ENCODE results near the gene CDH19.

CDH19 gene
- 0 reads per million in 2 donors for total RNA-seq

DNA sequence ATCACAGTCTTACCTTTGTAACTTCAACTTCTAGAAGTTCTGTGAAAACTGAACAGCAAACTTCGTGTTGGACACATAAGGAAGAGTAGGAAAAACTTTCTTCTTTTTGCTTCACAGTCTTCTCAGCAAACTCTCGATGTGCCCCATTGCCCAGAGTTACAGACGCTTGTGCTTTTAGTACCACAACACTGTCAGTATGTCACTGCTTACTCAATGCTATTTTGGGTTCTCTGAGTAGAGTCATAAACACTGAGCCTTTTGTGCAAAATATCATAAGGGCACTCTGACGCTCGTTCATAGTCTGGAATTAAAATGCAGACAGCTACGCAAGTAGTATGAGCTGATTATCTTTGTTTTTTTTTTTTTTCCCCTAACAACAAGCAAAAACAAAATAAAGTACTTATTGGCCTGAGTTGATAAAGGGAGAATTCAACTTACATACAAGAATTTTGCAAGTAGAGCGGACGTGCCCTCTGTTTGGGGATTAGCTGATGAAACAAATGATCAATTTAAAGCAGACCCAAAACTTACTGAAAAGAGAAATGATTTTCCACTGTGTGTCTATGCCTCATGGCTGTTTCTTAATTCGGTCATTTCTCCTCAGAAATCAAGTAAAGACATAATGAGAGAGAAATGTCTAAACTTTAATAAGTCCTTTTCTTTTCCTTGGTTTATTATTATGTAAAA is at the start of gene CDH19:
TSS of gene CDH19 (minus strand) at position 150 of the 687 bp plus-strand sequence. CDS start 31,886 bp downstream, outside the sequence.
- no peak for DNase-seq

- DNase-seq, result no peak
These were observed 43.8 kb upstream of the CDH19 start for GRCh38 chr18:66647671-66648070.

DNA sequence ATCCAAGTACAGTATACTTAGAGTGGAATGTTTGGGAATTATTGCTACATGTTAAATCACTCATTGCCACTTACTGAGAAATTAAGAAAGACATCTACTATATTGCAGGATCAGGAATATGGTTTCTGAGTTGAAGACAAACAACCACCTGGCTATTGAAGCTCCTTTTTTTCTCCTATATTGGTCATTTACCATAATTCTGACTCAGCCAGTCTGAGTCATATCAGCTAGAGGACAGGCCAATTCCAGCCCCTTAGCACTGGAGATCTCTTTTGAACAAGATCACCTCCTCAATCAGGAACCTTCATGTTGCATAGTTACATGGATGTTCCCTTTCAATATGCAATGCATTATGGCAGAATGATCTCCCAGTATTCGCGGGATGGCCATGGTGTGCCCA is 42.7 kb upstream of the CDH19 start:
- DNase-seq, result no peak

- no peak for DNase-seq
These were observed 42.1 kb upstream of the CDH19 start for GRCh38 chr18:66645983-66646382.

GRCh38 chr18:66641056-66641455 is 37.2 kb upstream of the CDH19 start:
- DNase-seq, result no peak

DNA sequence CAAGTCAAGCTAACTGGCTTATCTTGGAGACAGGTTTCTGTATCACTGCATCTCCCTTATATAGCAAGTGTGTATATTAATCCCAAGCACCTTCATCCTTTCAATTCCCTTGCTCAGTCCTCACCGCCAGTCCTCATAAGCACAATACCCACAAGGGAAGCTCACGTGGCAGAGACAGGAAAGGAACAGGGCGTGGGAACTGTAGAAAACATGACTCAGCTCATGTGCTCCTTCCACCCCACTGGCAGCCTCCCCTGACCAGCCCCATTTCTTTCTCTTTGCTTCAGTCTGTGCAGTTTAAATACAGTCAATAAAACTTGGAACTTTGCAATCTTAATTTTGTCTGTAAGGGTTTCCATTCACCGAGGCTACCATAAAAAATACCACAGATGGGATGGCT is 36.5 kb upstream of the CDH19 start:
- no peak for DNase-seq

DNA sequence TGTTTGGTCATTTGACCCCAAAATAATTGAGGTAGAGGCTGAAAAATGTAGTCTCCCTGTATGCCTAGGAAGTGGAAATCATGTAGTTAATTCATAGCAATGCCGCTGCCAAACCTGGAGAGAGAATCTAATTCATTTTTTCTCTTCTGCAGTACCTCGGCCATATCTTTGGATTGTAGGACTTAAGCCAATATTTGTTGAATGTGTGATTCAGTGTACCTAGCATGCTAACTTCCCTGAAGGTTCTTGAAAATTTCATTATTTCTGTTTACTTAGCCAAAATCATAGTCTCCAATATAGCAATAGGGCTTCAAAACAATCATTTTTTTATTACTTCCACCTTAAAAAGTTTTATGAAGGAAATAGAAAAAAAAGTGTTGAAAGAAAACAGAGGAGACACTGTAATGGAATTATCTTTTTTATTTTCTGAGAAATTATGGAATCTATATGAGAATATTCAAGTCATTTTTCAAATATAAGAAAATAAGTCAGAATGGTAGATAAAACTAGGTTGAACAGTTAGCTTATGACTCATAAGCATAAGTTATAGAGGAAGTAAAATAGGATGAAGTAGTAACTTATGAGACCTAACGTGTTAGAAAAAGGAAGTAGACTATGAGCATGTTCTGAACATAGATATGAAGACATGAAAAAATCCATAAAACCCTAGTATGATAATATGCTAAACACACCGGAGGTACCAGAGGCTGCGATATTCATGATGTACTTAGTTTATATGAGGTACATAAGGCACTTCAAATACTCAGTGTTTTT is 35.2 kb upstream of the CDH19 start:
- no peak for DNase-seq

- no peak for DNase-seq
These were observed 31.5 kb upstream of the CDH19 start for GRCh38 chr18:66635342-66635741.

- no peak for DNase-seq
These were observed 28.9 kb upstream of the CDH19 start for GRCh38 chr18:66632756-66633155.

DNA sequence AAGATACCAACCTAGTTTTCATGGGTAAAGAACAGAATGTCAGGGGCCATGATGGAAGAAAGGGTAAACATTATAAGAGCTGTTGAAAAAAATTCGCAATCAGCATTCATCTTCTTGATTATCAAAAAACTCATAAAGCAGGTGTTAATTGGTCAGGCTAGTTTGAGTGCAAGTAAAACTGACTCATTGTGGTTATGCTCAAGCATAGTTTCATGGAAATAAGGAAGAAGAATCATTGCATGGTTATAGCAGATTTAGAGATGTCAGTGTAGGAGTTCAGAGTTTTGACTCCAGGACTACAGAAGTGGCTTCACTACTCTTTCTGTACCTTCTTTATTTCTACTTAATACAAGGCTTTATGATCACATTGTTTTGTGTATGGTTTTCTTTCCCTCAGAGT is 26.9 kb upstream of the CDH19 start:
- DNase-seq, result no peak

DNA sequence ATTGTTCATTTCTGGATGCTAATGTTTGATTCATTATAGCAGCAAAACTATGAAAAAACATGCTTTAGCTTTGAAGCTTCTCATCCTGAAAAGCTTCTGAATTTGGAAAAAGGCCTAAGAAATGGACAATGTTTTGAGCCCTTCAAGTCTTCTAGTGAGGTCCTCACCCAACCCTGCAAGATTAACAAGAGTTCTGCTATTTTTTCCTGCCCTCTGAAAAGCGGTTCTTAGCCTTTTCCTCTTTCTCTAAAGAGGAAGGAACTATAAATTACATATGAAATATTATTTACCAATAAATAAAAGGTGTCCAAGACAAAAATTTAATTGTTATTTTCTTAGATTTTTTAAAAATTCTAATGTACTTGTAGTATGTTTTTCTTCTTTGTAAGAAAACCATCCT is 19.9 kb upstream of the CDH19 start:
- DNase-seq, result no peak

DNA sequence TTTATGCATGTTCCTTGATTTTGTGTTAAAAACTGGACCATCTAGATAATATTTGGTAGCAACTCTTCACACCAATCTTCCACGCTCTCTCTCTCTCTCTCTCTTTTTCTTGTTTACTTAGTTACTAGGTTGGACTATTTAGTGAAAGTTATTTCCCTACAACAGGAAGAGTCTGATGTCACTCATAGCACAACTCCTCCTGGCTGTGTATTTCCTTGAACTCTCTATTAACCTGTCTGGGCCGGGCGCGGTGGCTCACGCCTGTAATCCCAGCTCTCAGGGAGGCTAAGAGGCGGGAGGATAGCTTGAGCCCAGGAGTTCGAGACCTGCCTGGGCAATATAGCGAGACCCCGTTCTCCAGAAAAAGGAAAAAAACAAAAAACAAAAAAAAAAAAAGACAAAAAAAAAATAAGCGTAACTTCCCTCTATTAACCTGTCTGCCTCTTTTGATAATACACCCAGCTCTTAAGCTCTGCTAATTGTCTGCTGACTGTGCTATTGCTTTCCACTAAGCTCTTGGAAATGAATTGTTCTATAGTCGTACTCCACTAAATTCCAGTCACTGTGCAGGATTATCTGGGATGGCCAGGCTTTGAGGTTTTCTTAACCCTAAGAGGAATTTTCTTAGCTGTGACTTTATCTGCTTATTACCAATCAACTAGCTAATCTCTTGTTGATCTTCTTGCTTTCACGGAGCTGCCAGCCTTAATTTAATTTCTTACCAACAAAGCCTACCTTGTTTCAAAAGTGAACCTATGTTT is 18.1 kb upstream of the CDH19 start:
- no peak for DNase-seq

DNA sequence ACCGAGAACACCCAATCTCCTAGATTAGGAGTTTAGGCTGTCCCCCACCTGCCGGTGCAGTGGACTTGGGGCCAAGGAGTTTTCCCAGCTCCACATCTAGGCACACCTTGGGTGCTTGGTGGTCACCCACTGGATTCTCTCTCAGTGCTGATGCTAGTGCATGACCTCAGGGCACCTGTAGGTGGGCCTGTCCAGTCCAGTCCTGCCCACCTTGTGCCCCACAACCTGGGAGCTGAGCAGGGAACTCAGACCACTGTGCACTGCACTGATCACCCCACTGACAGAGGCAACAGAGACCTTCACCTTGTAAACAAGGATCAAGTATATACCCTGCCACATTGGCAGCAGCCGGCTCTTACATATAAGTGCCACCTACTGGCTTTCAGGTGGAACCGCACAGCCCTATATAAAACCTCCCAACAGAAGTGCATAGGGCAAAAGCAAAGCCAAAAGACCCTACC is 12.7 kb upstream of the CDH19 start:
- DNase-seq, result peak in 1 of 5 experiments; percentile 2

DNA sequence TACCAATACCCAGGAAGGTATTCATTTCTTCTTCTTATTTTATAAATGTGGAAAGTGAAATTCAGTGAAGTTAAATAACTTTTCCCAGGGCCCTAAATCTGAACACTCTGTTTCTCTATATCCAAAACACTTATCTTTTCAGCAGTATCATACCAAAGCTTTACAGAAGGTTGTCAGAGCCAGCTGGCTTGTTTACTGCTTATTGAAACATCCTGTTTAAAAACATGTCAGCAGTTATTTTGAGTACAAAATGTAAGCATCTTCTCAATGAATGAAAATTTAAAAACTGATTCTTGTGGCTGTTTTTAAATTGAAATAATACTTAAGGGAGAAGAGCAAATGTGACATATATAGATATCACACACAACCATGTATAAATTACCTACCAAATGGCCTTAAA is 11.3 kb upstream of the CDH19 start:
- DNase-seq, result no peak

GRCh38 chr18:66607632-66608031 is 3.7 kb upstream of the CDH19 start:
- no peak for DNase-seq

DNA sequence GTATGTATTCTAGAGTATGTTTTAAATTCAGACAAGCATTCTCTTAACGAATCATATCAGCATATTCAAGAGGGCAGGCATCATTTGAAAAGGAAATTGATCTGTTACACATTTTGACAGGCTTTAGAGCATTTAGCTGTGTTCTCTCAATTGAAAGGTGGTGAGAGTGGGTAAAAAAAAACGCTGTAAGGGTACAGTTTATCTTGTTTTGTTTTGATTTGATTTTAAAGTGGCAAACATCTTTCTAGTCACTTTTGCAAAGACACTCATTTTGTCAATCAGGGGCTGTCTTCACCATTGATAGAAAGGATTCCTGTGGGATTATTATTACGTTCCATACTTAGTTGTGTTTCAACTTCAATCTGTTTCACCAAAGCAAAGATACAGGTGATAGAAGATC is 2.2 kb downstream of the CDH19 start:
- no peak for DNase-seq

GRCh38 chr18:66599190-66599589 is 4.7 kb downstream of the CDH19 start:
- DNase-seq, result no peak

DNA sequence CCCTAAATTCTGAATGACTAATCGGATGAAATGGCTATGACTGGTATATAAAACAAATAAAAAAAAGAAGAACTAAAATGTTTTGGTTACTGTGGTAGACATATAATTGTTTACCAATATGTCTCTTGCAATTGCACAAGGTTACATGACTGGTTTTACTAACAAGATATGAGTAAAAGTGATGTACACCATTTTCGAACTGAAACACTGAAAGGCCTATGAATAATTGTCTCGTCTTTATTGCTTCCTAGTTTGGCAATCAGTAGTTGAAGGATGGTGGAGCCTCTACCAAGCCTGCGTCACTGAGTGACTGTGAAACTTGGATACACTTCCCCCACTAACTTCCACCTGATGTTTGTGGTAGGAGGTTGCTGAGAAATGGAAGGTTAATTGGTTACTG is 16.5 kb downstream of the CDH19 start:
- DNase-seq, result no peak

- no peak for DNase-seq
These were observed 21.7 kb downstream of the CDH19 start for GRCh38 chr18:66582211-66582610.

DNA sequence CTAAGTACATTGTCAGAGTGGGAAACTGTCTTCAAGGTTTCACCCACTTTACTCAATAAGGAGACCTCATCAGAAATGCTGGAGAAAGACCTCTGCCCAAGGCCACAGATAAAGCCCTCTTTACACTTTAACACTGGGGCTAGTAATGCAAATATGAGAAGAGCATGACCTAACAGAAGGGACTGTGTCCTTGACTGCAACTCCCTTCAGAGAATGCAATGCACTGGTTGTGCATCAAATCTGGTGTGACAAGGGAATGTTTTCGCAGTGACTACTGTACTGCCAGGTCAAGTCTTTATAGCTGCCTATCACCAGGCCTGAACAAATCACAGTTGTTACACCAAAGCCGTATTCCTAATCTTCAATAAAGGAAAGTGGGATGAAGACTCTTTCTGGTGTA is 28.6 kb downstream of the CDH19 start:
- no peak for DNase-seq

DNA sequence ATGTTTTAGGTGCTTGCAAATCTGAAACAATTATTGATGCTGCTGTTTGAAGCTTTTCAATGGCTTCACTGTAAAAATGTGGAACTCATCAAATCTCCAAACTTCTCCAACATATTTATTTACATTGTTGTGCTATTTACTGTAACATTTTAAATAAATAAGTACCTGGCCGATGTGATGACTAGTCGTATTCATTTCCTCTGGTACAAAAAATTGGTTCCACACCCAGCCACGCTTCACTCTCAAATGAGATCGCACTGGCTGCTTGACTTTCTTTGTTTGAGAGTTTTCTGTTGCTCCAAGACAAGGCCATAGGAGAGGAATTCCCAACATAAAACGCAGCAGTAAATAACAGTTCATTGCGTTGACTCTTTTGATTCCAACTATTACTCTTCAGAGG is 32.0 kb downstream of the CDH19 start:
- DNase-seq, result no peak

GRCh38 chr18:66566616-66567015 is 37.3 kb downstream of the CDH19 start:
- no peak for DNase-seq

- no peak for DNase-seq
These were observed 39.7 kb downstream of the CDH19 start for GRCh38 chr18:66564236-66564635.

GRCh38 chr18:66562279-66562678 is 41.6 kb downstream of the CDH19 start:
- no peak for DNase-seq
